GM12878 (cell line): ENCODE results near the gene TTC5. TPM values are rescaled to one million over a fixed set of nuclear protein-coding genes. Genes with fewer than 3 reads are reported as not detected.
A peak's percentile ranks its signal among the peaks of the same experiment; 100 is the strongest.

Source experiments
- CREM ChIP-seq: IDR thresholded peaks from 2 replicates; pipeline ENCODE4 v1.6.1; 2014; ENCODE audit warnings: antibody characterized with exemption, low read depth
- DPF2 ChIP-seq: fragments of 450-650 bp; IDR thresholded peaks from 2 replicates; pipeline ENCODE4 v1.6.1; 2017; ENCODE audit warnings: mild to moderate bottlenecking
- FOXM1 ChIP-seq: IDR thresholded peaks from 2 replicates; pipeline ENCODE4 v1.6.1; 2012; ENCODE audit warnings: low read depth, mild to moderate bottlenecking, inconsistent platforms, low read length, moderate library complexity
- IKZF1 ChIP-seq: fragments of 450-650 bp; conservative IDR thresholded peaks from 2 replicates; pipeline ENCODE4 v1.6.1; 2017; ENCODE audit warnings: antibody characterized with exemption, mild to moderate bottlenecking
- IKZF2 ChIP-seq, 2 experiments: fragments of 450-650 bp; IDR thresholded peaks; 2 replicates each; pipeline ENCODE4 v1.6.1; 2017; ENCODE audit warnings: mild to moderate bottlenecking in 2 of 2, moderate library complexity in 2 of 2
- IRF4 ChIP-seq: IDR thresholded peaks from 2 replicates; pipeline ENCODE4 v1.6.1; 2011; ENCODE audit warnings: low read depth, low read length
- NFXL1 ChIP-seq: fragments of 450-650 bp; IDR thresholded peaks from 2 replicates; pipeline ENCODE4 v1.6.1; 2017; ENCODE audit warnings: antibody characterized with exemption, mild to moderate bottlenecking, borderline replicate concordance
- RBBP5 ChIP-seq: fragments of 200-600 bp; sonication (generic); conservative IDR thresholded peaks from 2 replicates; pipeline ENCODE4 v1.6.1; 2016
- SMC3 ChIP-seq: IDR thresholded peaks from 2 replicates; pipeline ENCODE4 v1.6.1; 2011; ENCODE audit warnings: low read length, improper control_type of control experiment, borderline replicate concordance
- SP1 ChIP-seq: IDR thresholded peaks from one replicate; pipeline ENCODE4 v1.6.1; 2011; ENCODE audit warnings: low read depth, low read length
- STAT1 ChIP-seq: fragments of 450-650 bp; conservative IDR thresholded peaks from 2 replicates; pipeline ENCODE4 v1.6.1; 2014; ENCODE audit warnings: antibody characterized with exemption, mild to moderate bottlenecking
- TCF7 ChIP-seq: IDR thresholded peaks from 2 replicates; pipeline ENCODE4 v1.6.1; 2014; ENCODE audit warnings: antibody characterized with exemption, borderline replicate concordance
- ZBED1 ChIP-seq: IDR thresholded peaks from 2 replicates; pipeline ENCODE4 v1.6.1; 2016; ENCODE audit warnings: borderline replicate concordance
- polyA plus RNA-seq, 11 experiments: library from polyadenylated mRNA; depleted of rRNA in 4 of 11; unstranded in 6 of 11; stranded (reverse) in 5 of 11; fragments of >200 nt; fragmentation: Nextera tagmentation in 4 of 11; fragmentation: Illumina TruSeq in 1 of 11; extraction: Ambion mirVana in 4 of 11; extraction: Trizol in 1 of 11; gene quantifications; 1 replicate in 1 of 11; 2 replicates in 10 of 11; pipeline versions ENCODE4 v1.2.1 to v1.2.3, GENCODE V29; 2011 to 2016; ENCODE audit warnings: inconsistent platforms in 2 of 11, missing spikeins in 2 of 11, low read depth in 1 of 11
- total RNA-seq, 4 experiments: library from RNA; depleted of rRNA in 3 of 4; stranded (reverse); fragments of >200 nt in 3 of 4; fragmentation: Illumina TruSeq in 1 of 4; extraction: Trizol in 1 of 4; gene quantifications; 2 replicates each; pipeline versions ENCODE4 v1.2.1 to v1.2.3, GENCODE V29; 2013 to 2021
- TF ChIP-seq, protein P1 (sequence below): fragments of 450-650 bp; IDR thresholded peaks from 2 replicates; pipeline ENCODE4 v1.6.1; 2016; ENCODE audit warnings: mild to moderate bottlenecking
- TF ChIP-seq, protein P2 (sequence below): IDR thresholded peaks from 2 replicates; pipeline ENCODE4 v1.6.1; 2012; ENCODE audit warnings: improper control_type of control experiment, low read depth, low read length; ENCODE audit not compliant: insufficient replicate concordance

Gene TTC5
- total and polyA plus RNA-seq, 10 of the 15 experiments (the other 5 are each of a cell fraction or from before 2014, with no cell fraction given), result 6.9 to 21.6 (median 13.5) TPM

DNA sequence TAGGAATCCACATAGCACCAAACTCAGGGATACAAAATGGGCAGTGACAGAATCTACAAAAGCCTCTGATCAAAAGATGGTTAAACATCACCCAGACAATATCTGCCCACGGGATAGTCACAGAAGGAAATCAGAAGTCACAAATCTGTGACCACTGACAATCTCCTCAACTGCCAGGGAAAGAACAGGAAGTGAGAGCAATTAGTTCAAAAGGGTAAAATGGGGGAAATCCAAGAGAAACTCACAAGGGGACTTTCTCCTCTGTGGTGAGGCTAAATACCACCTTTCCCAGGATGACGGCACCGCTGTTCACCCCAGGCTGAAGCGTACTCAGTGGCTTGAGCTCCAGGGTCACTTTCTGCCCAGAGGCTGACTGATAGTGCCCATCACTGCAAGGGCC, 10.7 kb downstream of the TTC5 start (continued):
- TF ChIP-seq IKZF1, result peak; percentile 94
- peak; percentile 77 for TF ChIP-seq IRF4
- peak; percentile 17 for TF ChIP-seq SP1
- TF ChIP-seq FOXM1, result peak; percentile 73; the same call in 1 of the 2 replicates
- no peak for TF ChIP-seq RBBP5
- TF ChIP-seq CREM, result peak; percentile 60
- TF ChIP-seq NFXL1, result no peak
- TF ChIP-seq TCF7, result peak; percentile 89
- peak; percentile 93 for TF ChIP-seq DPF2
- peak; percentile 93 to 95 for TF ChIP-seq IKZF2 (IDR thresholded peaks at IDR 0.05)
- peak; percentile 59; the same call in 1 of the 2 replicates for TF ChIP-seq ZBED1
- TF ChIP-seq, protein P1, sequence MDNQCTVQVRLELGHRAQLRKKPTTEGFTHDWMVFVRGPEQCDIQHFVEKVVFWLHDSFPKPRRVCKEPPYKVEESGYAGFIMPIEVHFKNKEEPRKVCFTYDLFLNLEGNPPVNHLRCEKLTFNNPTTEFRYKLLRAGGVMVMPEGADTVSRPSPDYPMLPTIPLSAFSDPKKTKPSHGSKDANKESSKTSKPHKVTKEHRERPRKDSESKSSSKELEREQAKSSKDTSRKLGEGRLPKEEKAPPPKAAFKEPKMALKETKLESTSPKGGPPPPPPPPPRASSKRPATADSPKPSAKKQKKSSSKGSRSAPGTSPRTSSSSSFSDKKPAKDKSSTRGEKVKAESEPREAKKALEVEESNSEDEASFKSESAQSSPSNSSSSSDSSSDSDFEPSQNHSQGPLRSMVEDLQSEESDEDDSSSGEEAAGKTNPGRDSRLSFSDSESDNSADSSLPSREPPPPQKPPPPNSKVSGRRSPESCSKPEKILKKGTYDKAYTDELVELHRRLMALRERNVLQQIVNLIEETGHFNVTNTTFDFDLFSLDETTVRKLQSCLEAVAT, result 0 out of 2 replicates have a peak, but pooled peaks have one; percentile 54
- no peak for TF ChIP-seq STAT1
- TF ChIP-seq, protein P2, sequence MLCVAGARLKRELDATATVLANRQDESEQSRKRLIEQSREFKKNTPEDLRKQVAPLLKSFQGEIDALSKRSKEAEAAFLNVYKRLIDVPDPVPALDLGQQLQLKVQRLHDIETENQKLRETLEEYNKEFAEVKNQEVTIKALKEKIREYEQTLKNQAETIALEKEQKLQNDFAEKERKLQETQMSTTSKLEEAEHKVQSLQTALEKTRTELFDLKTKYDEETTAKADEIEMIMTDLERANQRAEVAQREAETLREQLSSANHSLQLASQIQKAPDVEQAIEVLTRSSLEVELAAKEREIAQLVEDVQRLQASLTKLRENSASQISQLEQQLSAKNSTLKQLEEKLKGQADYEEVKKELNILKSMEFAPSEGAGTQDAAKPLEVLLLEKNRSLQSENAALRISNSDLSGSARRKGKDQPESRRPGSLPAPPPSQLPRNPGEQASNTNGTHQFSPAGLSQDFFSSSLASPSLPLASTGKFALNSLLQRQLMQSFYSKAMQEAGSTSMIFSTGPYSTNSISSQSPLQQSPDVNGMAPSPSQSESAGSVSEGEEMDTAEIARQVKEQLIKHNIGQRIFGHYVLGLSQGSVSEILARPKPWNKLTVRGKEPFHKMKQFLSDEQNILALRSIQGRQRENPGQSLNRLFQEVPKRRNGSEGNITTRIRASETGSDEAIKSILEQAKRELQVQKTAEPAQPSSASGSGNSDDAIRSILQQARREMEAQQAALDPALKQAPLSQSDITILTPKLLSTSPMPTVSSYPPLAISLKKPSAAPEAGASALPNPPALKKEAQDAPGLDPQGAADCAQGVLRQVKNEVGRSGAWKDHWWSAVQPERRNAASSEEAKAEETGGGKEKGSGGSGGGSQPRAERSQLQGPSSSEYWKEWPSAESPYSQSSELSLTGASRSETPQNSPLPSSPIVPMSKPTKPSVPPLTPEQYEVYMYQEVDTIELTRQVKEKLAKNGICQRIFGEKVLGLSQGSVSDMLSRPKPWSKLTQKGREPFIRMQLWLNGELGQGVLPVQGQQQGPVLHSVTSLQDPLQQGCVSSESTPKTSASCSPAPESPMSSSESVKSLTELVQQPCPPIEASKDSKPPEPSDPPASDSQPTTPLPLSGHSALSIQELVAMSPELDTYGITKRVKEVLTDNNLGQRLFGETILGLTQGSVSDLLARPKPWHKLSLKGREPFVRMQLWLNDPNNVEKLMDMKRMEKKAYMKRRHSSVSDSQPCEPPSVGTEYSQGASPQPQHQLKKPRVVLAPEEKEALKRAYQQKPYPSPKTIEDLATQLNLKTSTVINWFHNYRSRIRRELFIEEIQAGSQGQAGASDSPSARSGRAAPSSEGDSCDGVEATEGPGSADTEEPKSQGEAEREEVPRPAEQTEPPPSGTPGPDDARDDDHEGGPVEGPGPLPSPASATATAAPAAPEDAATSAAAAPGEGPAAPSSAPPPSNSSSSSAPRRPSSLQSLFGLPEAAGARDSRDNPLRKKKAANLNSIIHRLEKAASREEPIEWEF, result peak; percentile 34
- TF ChIP-seq SMC3, result no peak
